C1 segment of cervical spinal cord (tissue), 14 donors: ENCODE results near the gene TOP1.
A peak's percentile ranks its signal among the peaks of the same experiment; 100 is the strongest.

ENCODE experiments used
- DNase-seq, 14 donors: peaks; one replicate each; lab custom pipeline; 2025; lab: John Stamatoyannopoulos, UW

The TOP1 gene

GRCh38 chr20:41028359-41029149 lies at the start of gene TOP1:
Gene TOP1 (plus strand): TSS chr20:41028822. CDS start chr20:41029068, 246 bp downstream.
- DNase-seq: peak; percentile 91 to 100 (median 99)

GRCh38 chr20:40979247-40979646 lies 49.4 kb upstream of the TOP1 start:
- DNase-seq: no peak

- no peak for DNase-seq
These were observed 48.4 kb upstream of the TOP1 start for GRCh38 chr20:40980106-40980827.

GRCh38 chr20:40980828-40981310 lies 47.8 kb upstream of the TOP1 start:
- no peak for DNase-seq

- DNase-seq: no peak
These were observed 46.0 kb upstream of the TOP1 start for GRCh38 chr20:40982415-40983145.

GRCh38 chr20:40983898-40984297 lies 44.7 kb upstream of the TOP1 start:
- DNase-seq: no peak

GRCh38 chr20:40984496-40984895 lies 44.1 kb upstream of the TOP1 start:
- DNase-seq: no peak

GRCh38 chr20:40986774-40987173 lies 41.8 kb upstream of the TOP1 start:
- no peak for DNase-seq

- peak in 12 of 14 donors; percentile 31 to 79 (median 52) for DNase-seq
These were observed 38.0 kb upstream of the TOP1 start for GRCh38 chr20:40990542-40991120.

GRCh38 chr20:40991181-40991889 lies 37.3 kb upstream of the TOP1 start:
- peak in 8 of 14 donors; percentile 6 to 49 (median 34) for DNase-seq

GRCh38 chr20:40992349-40993113 lies 36.1 kb upstream of the TOP1 start:
- no peak for DNase-seq

- DNase-seq: no peak
These were observed 34.7 kb upstream of the TOP1 start for GRCh38 chr20:40993794-40994540.

- no peak for DNase-seq
These were observed 32.3 kb upstream of the TOP1 start for GRCh38 chr20:40996326-40996725.

- DNase-seq: no peak
These were observed 31.5 kb upstream of the TOP1 start for GRCh38 chr20:40997116-40997515.

GRCh38 chr20:40999841-41000240 lies 28.8 kb upstream of the TOP1 start:
- DNase-seq: no peak

GRCh38 chr20:41000628-41001027 lies 28.0 kb upstream of the TOP1 start:
- no peak for DNase-seq

GRCh38 chr20:41001497-41001896 lies 27.1 kb upstream of the TOP1 start:
- no peak for DNase-seq

GRCh38 chr20:41002842-41003142 lies 25.8 kb upstream of the TOP1 start:
- DNase-seq: peak in 2 of 14 donors; percentile 4 to 7

GRCh38 chr20:41003143-41003935 lies 25.3 kb upstream of the TOP1 start:
- peak in 1 of 14 donors; percentile 19 for DNase-seq
